SJCRH30 (cell line): Measurements from ENCODE around the gene IL20RA. TPM values are rescaled to one million over a fixed set of nuclear protein-coding genes. Genes with fewer than 3 reads are reported as not detected.

Experiments
- DNase-seq, 2 experiments: peaks; one replicate each; pipeline ENCODE4 v3.0.0-alpha.2; 2015 to 2020
- H3K27ac ChIP-seq: fragments of 250-450 bp; sonication (Bioruptor Pico); 2 replicates; pipeline ENCODE4 v1.5.1; 2020; ENCODE audit warnings: mild to moderate bottlenecking, moderate library complexity
- H3K27me3 ChIP-seq: fragments of 250-450 bp; sonication (Bioruptor Pico); 2 replicates; pipeline ENCODE4 v1.5.1; 2020; ENCODE audit warnings: mild to moderate bottlenecking, moderate library complexity
- H3K36me3 ChIP-seq: fragments of 250-450 bp; sonication (Bioruptor Pico); 2 replicates; pipeline ENCODE4 v1.5.1; 2020; ENCODE audit warnings: mild to moderate bottlenecking, moderate library complexity
- H3K4me1 ChIP-seq: fragments of 250-450 bp; sonication (Bioruptor Pico); 2 replicates; pipeline ENCODE4 v1.5.1; 2020; ENCODE audit warnings: mild to moderate bottlenecking, moderate library complexity
- H3K4me3 ChIP-seq: fragments of 250-450 bp; sonication (Bioruptor Pico); 2 replicates; pipeline ENCODE4 v1.5.1; 2020; ENCODE audit warnings: mild to moderate bottlenecking, moderate library complexity
- H3K9me3 ChIP-seq: fragments of 250-450 bp; sonication (Bioruptor Pico); replicated peaks from 2 replicates; pipeline ENCODE4 v1.5.1; 2020; ENCODE audit warnings: mild to moderate bottlenecking, moderate library complexity
- total RNA-seq: library from RNA; depleted of rRNA; stranded (reverse); fragments of >200 nt; shearing (Covaris generic); gene quantifications from 2 replicates; pipeline ENCODE4 v1.2.3, GENCODE V29; 2014

Gene IL20RA
- total RNA-seq, 1 experiment from 2014 or later, result 0.22 TPM

DNA sequence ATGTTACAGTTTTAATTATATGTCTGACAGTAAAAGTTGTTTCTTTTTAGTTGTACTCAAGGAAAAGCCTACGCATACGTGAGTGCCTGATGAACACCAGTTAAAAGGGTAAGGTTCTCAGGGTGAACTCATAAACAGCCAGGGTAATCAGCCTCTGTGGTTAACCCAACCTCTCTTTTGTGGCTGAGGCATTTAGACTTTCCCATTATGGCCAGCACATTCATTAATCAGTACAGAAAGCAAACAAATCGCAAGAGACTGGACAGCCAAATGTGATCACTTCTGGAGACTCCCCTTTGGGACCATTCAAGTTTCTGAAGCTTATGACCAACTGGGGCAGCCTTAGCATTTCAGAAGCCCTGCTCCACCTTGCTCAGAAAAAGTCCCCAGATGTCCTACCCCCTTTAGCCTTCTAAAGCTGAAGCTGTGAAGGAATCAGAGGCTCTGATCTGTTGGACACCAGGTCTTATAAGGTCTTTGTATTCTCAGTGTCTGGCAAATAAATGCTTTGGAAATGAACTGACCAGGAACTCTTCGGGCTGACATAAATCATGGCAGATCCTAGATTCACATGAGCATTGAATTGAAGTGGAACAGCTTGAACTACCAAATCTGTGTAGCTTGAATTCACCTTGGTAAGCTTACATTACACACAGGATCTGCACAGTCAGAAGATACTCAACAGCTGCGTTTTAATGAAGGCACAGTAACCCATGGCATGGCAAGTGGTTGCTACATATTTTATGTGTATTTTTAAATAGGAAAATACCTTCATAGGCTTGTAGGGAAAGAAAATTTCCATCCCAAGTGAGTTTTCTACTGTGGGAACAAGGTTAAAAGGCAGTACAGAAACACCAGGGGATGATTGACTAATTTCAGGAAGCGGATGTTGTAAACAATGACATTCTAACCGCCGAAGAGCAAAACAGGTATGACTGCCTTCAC is 18.7 kb downstream of the IL20RA start:
- peaks cover 8% of the 10 kb centered on the region for H3K4me1 ChIP-seq
- DNase-seq, result peak in 1 of 2 experiments; percentile 34
- no peaks in the 10 kb centered on the region for H3K36me3 ChIP-seq
- H3K4me3 ChIP-seq, result no peak overlapping the region
- no peak overlapping the region for H3K27ac ChIP-seq
- H3K27me3 ChIP-seq, result no peaks in the 10 kb centered on the region
- H3K9me3 ChIP-seq, result no peaks in the 10 kb centered on the region; the same call in 1 of the 2 replicates

- Histone ChIP-seq H3K9me3 (no peaks in the 10 kb centered on the region), H3K27ac (no peak overlapping the region), H3K36me3 (no peaks in the 10 kb centered on the region), H3K4me3 (no peak overlapping the region), H3K27me3 (no peaks in the 10 kb centered on the region), H3K4me1 (peaks cover 8% of the 10 kb centered on the region)
- DNase-seq, result no peak
These were observed 20.4 kb downstream of the IL20RA start for GRCh38 chr6:137024237-137024990.

GRCh38 chr6:137020776-137021175 is 24.0 kb downstream of the IL20RA start:
- H3K9me3 ChIP-seq, result no peaks in the 10 kb centered on the region
- peaks cover 24% of the 10 kb centered on the region for H3K4me1 ChIP-seq
- no peak overlapping the region for H3K4me3 ChIP-seq
- DNase-seq, result no peak
- no peak overlapping the region for H3K27ac ChIP-seq
- H3K27me3 ChIP-seq, result no peaks in the 10 kb centered on the region
- no peaks in the 10 kb centered on the region for H3K36me3 ChIP-seq

DNA sequence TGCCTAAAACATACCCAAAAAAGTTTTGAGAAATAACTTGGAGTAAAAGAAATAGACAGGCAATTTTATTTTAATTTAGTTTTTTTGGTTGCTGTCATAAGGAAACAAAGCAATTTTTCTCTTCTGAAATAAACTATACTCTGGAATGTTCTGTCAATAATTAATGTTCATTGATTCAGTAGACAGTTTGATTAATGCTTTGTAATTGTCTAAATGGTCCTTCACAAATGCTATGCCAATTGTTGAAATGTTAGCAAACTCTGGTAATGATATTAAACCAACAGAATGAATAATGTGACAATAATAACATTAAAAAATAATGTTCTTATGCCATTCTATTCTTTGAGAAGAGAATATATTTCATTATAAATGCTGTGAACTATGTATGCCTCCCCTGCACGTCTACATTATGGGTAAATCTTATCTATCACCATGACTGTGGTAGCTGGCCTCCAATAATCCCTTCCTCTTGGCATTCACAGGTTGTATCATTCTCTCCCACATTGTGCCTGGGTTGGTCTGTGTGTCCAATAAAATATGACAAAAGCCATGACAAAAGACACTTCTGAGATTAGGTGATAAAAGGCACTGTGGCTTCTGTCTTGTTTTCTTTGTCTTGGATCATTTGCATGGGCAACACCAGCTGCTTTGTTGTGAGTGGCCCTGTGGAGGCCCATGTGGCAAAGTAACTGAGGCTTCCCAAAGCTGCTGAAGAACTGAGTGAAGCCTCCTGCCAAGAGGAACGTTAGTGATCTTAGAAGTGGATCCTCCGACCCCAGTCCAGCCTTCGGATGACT is 25.1 kb downstream of the IL20RA start:
- no peak for DNase-seq
- Histone ChIP-seq H3K27me3 (no peaks in the 10 kb centered on the region), H3K4me3 (no peak overlapping the region), H3K27ac (no peak overlapping the region), H3K4me1 (peaks cover 33% of the 10 kb centered on the region), H3K36me3 (no peaks in the 10 kb centered on the region), H3K9me3 (no peaks in the 10 kb centered on the region)

GRCh38 chr6:137017081-137017480 is 27.7 kb downstream of the IL20RA start:
- Histone ChIP-seq H3K27me3 (no peaks in the 10 kb centered on the region), H3K27ac (peak overlapping the region; percentile 86), H3K4me3 (no peak overlapping the region), H3K9me3 (no peaks in the 10 kb centered on the region), H3K4me1 (peaks cover 57% of the 10 kb centered on the region), H3K36me3 (no peaks in the 10 kb centered on the region)
- peak; percentile 15 to 43 for DNase-seq

DNA sequence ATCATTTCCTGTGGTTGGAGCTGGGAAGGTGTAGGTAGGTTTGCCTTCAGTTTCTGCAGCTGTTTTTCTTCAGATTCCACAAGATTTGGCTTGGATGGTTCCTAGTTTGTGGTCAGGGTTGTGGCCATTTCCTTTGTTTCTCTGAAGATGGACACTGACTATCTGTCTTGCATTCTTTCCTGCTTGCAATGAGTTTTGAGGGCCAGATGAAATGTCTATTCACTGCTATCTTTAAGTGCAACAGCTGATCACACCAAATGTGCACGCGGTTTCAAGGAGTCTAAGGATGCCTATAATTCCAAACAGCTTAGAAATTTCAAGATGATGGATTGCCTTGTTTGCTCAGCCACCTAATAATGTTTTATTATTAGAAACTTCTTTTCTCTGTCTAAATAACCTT is 28.4 kb downstream of the IL20RA start:
- Histone ChIP-seq H3K27ac (peak overlapping the region; percentile 86), H3K36me3 (no peaks in the 10 kb centered on the region), H3K27me3 (no peaks in the 10 kb centered on the region), H3K4me1 (peaks cover 64% of the 10 kb centered on the region), H3K4me3 (no peak overlapping the region), H3K9me3 (no peaks in the 10 kb centered on the region)
- DNase-seq, result peak; percentile 76 to 84

DNA sequence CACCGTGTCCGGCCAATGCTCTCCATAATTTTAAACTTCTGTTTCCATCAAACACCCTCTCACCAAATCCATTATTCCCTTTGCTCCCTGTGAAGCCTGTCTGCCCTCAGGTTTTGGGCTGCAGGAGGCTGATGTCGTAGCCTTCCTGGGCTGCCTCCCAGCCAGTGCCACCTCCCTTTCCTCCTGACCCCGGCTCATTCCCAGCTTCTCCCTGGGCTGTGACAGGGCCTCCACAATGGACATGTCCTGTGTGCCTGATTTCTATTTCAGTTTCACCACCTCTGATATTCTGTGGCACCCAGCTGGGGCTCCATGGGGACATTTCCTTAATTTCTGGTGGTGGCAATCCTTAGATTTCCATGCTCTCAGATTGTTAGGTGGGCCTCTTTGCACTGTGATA is 28.8 kb downstream of the IL20RA start:
- H3K36me3 ChIP-seq, result no peaks in the 10 kb centered on the region
- peak in 1 of 2 experiments; percentile 57 for DNase-seq
- H3K4me3 ChIP-seq, result no peak overlapping the region
- peak overlapping the region; percentile 86 for H3K27ac ChIP-seq
- H3K27me3 ChIP-seq, result no peaks in the 10 kb centered on the region
- no peaks in the 10 kb centered on the region for H3K9me3 ChIP-seq
- peaks cover 67% of the 10 kb centered on the region for H3K4me1 ChIP-seq

DNA sequence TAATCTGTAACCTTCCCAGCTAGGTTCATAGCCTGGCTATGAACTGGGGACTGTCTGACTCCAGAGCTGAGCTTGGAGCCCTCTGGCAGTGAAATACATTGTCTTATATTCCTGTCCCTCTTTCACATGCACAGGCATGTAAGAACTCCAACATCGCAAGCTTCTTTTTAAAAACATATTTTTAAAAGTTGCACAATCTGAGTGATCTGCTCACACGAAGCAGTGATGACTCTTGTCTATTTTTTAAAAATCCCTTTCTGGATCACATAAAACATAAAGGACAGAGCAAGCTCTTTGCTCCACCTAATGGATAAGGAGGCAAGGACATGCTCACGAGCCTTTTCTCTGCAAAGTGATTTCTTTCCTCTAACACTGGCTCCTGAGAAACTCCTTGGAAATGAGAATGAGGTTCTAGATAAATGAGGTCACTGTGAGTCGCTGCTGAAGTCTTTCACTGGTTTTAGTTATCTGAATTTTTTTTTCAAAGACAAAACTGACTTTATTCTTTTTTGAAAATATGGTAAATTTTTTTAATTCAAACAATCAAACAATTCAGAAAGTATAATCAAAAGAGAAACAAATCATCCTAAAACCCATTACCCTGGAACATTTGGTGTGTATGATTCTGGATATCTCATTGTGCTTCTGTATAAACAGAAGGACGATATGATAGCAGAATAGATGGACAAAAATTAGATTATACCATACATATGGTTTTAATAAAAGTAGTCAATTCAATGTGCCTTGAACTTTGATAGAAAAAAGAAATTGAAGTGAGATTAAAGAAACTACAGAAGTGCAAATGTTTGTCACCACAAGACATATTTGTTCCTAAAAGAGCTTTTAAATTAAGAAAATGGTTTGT is 30.8 kb downstream of the IL20RA start:
- H3K4me1 ChIP-seq, result peaks cover 67% of the 10 kb centered on the region
- H3K27me3 ChIP-seq, result no peaks in the 10 kb centered on the region
- H3K27ac ChIP-seq, result no peak overlapping the region; the same call in 1 of the 2 replicates
- H3K9me3 ChIP-seq, result no peaks in the 10 kb centered on the region
- peak; percentile 27 to 64 for DNase-seq
- no peak overlapping the region for H3K4me3 ChIP-seq
- no peaks in the 10 kb centered on the region for H3K36me3 ChIP-seq

GRCh38 chr6:137013031-137013430 is 31.7 kb downstream of the IL20RA start:
- no peaks in the 10 kb centered on the region for H3K36me3 ChIP-seq
- no peak overlapping the region for H3K4me3 ChIP-seq
- H3K27ac ChIP-seq, result no peak overlapping the region; the same call in 1 of the 2 replicates
- no peaks in the 10 kb centered on the region for H3K9me3 ChIP-seq
- no peaks in the 10 kb centered on the region for H3K27me3 ChIP-seq
- peaks cover 64% of the 10 kb centered on the region for H3K4me1 ChIP-seq
- peak; percentile 26 to 28 for DNase-seq

- Histone ChIP-seq H3K4me3 (no peak overlapping the region), H3K9me3 (no peaks in the 10 kb centered on the region), H3K36me3 (no peaks in the 10 kb centered on the region), H3K27me3 (no peaks in the 10 kb centered on the region), H3K27ac (peak overlapping the region; percentile 12; the same call in 1 of the 2 replicates), H3K4me1 (peaks cover 49% of the 10 kb centered on the region)
- DNase-seq, result no peak
These were observed 33.4 kb downstream of the IL20RA start for GRCh38 chr6:137011406-137011805.

DNA sequence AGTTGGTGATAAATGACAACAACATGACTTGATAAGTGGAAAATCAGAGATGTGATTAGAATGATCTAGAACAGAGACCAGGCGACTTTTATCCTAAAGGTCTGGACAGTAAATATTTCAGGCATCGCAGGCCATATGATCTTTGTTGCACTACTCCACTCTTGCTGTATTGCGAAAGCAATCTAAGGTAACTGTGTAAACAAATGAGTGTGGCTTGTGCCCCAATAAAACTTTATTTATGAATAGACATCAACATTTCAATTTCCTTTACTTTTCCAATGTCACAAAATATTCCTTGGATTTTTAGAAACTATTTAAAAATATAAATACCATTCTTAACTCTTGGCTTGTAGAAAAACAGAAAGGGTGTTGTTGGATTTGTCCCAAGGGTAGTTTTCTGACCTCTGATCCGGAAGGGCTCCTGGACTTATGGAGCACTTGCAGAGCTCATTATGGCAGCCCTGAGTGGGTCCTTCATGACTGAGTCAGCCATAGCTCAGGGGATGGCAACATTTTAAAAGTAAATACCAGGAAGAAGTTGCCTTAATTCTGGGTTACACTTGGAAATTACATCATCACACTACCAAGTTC is 34.5 kb downstream of the IL20RA start:
- DNase-seq, result no peak
- no peaks in the 10 kb centered on the region for H3K9me3 ChIP-seq
- H3K4me3 ChIP-seq, result no peak overlapping the region
- peaks cover 46% of the 10 kb centered on the region for H3K4me1 ChIP-seq
- H3K27me3 ChIP-seq, result no peaks in the 10 kb centered on the region
- no peaks in the 10 kb centered on the region for H3K36me3 ChIP-seq
- no peak overlapping the region for H3K27ac ChIP-seq

GRCh38 chr6:137008204-137008603 is 36.6 kb downstream of the IL20RA start:
- H3K36me3 ChIP-seq, result no peaks in the 10 kb centered on the region
- H3K9me3 ChIP-seq, result no peaks in the 10 kb centered on the region
- no peak overlapping the region for H3K27ac ChIP-seq
- no peak overlapping the region for H3K4me3 ChIP-seq
- H3K27me3 ChIP-seq, result no peaks in the 10 kb centered on the region
- peaks cover 32% of the 10 kb centered on the region for H3K4me1 ChIP-seq
- no peak for DNase-seq

- Histone ChIP-seq H3K4me1 (peaks cover 15% of the 10 kb centered on the region), H3K27ac (no peak overlapping the region), H3K4me3 (no peak overlapping the region), H3K9me3 (no peaks in the 10 kb centered on the region), H3K27me3 (no peaks in the 10 kb centered on the region), H3K36me3 (no peaks in the 10 kb centered on the region)
- no peak for DNase-seq
These were observed 38.7 kb downstream of the IL20RA start for GRCh38 chr6:137006056-137006455.
